Loucy (cell line): ENCODE data around the gene SLC6A18.

ENCODE experiments used
- CTCF ChIP-seq: fragments of 200-600 bp; sonication (generic); conservative IDR thresholded peaks from 2 replicates; pipeline ENCODE4 v1.5.1; 2014; ENCODE audit warnings: mild to moderate bottlenecking, antibody characterized with exemption, low read length
- EZH2phosphoT487 ChIP-seq: fragments of 200-600 bp; IDR thresholded peaks from 2 replicates; pipeline ENCODE4 v1.6.1; 2018; ENCODE audit warnings: antibody characterized with exemption, mild to moderate bottlenecking, moderate library complexity, borderline replicate concordance

- TF ChIP-seq CTCF = no peak
- TF ChIP-seq EZH2phosphoT487 = no peak
These were observed 69.1 kb downstream of the SLC6A18 start for GRCh38 chr5:1294206-1294834.
